ENCODE data around the gene LAGE3. TPM values are rescaled to one million over a fixed set of nuclear protein-coding genes. Genes with fewer than 3 reads are reported as not detected.

LAGE3 gene
- total and polyA plus RNA-seq, 12 donors, result 11.3 to 101 (median 41.7) TPM

DNA sequence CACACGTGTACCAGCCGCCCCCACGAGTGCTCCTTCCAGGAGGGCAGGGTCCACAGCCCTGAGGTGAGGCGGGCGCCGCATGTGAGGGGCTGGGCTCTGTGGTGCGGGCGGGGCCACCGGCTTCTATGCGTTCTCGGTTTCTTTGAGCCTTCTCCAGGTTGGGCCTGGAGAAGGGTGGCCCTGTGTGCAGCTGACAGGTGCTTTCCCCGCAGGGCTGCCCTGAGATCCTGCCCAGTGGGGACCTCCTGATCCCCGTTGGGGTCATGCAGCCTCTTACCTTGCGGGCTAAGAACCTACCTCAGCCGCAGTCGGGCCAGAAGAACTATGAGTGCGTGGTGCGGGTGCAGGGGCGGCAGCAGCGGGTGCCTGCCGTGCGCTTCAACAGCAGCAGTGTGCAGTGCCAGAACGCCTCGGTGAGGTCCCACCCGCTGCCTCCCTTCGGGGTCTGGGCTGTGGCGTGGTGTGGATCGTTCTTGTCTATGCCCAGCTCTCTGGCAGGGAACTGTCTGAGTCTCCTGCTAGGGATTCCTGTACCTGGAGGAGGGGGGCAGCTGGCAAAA is 14.2 kb downstream of the LAGE3 start:
- Histone ChIP-seq H3K27me3 (no peaks in the 10 kb centered on the region), H3K9me3 (replicated peaks in 1 of 3) (no peaks in the 10 kb centered on the region), H3K36me3 (replicated peaks in 1 of 2) (peaks cover 0 to 58% of the 10 kb centered on the region in 2 donors), H3K27ac (no peak overlapping the region), H3K4me3 (no peak overlapping the region), H3K4me1 (replicated peaks in 1 of 2) (no peaks in the 10 kb centered on the region)
- intact Hi-C loops (cut with DNase I), result no loop called here
- 60 to 94% (median 93%) methylated on average over 1 to 28 of the region's 28 CpGs for WGBS, 4 donors
- DNase-seq, result no peak
- TF ChIP-seq POLR2A (IDR thresholded peaks at IDR 0.05), result no peak
- TF ChIP-seq CTCF (IDR thresholded peaks at IDR 0.05), result no peak

GRCh38 chrX:154463611-154464220 is 15.4 kb downstream of the LAGE3 start:
- no peak for TF ChIP-seq CTCF (IDR thresholded peaks at IDR 0.05)
- no peak for TF ChIP-seq POLR2A (IDR thresholded peaks at IDR 0.05)
- no peaks in the 10 kb centered on the region for H3K27me3 ChIP-seq
- DNase-seq, result no peak
- no peak overlapping the region for H3K4me3 ChIP-seq
- no peak overlapping the region for H3K27ac ChIP-seq
- H3K4me1 ChIP-seq (replicated peaks in 1 of 2), result no peaks in the 10 kb centered on the region
- intact Hi-C loops (cut with DNase I), result no loop called here
- H3K36me3 ChIP-seq (replicated peaks in 1 of 2), result peaks cover 0 to 46% of the 10 kb centered on the region in 2 donors
- H3K9me3 ChIP-seq (replicated peaks in 1 of 3), result no peaks in the 10 kb centered on the region
- WGBS, 4 donors, result 89 to 100% (median 96%) methylated on average over 1 to 35 of the region's 36 CpGs

GRCh38 chrX:154462396-154462795 is 16.7 kb downstream of the LAGE3 start:
- WGBS, 4 donors, result 75 to 88% (median 86%) methylated on average over 2 to 8 of the region's 8 CpGs
- no peaks in the 10 kb centered on the region for H3K9me3 ChIP-seq (replicated peaks in 1 of 3)
- intact Hi-C loops (cut with DNase I), result no loop called here
- H3K27me3 ChIP-seq, result no peaks in the 10 kb centered on the region
- no peaks in the 10 kb centered on the region for H3K4me1 ChIP-seq (replicated peaks in 1 of 2)
- H3K27ac ChIP-seq, result no peak overlapping the region
- H3K4me3 ChIP-seq, result no peak overlapping the region
- H3K36me3 ChIP-seq (replicated peaks in 1 of 2), result peaks cover 0 to 33% of the 10 kb centered on the region in 2 donors
- no peak for DNase-seq
- no peak for TF ChIP-seq CTCF (IDR thresholded peaks at IDR 0.05)

- Histone ChIP-seq H3K9me3 (replicated peaks in 1 of 3) (no peaks in the 10 kb centered on the region), H3K27me3 (no peaks in the 10 kb centered on the region), H3K36me3 (replicated peaks in 1 of 2) (peaks cover 0 to 14% of the 10 kb centered on the region in 2 donors), H3K4me1 (replicated peaks in 1 of 2) (no peaks in the 10 kb centered on the region), H3K4me3 (no peak overlapping the region), H3K27ac (no peak overlapping the region)
- peak in 1 of 7 donors; percentile 57 for DNase-seq
- TF ChIP-seq POLR2A (IDR thresholded peaks at IDR 0.05) (no peak), CTCF (IDR thresholded peaks at IDR 0.05) (no peak)
- 82 to 100% (median 87%) methylated on average over 1 to 26 of the region's 26 CpGs for WGBS, 4 donors
- intact Hi-C loops (cut with DNase I), result no loop called here
Observed at GRCh38 chrX:154460326-154460725, 18.8 kb downstream of the LAGE3 start.
